ENCODE data around the gene MVP.
A peak's percentile ranks its signal among the peaks of the same experiment; 100 is the strongest.

- no peak for TF ChIP-seq ZFP3 (CRISPR knock-in tag; IDR thresholded peaks at IDR 0.05)
- no peak for TF ChIP-seq PATZ1 (CRISPR knock-in tag; IDR thresholded peaks at IDR 0.05; ENCODE audit: borderline replicate concordance)
- TF ChIP-seq ARNTL (CRISPR knock-in tag; IDR thresholded peaks at IDR 0.05; ENCODE audit: borderline replicate concordance, low read depth): 0 out of 2 replicates have a peak, but pooled peaks have one; percentile 34
- TF ChIP-seq OSR1 (CRISPR knock-in tag; IDR thresholded peaks at IDR 0.05): no peak
- no peak for TF ChIP-seq ZFP30 (CRISPR knock-in tag; IDR thresholded peaks at IDR 0.05)
- TF ChIP-seq RARB (CRISPR knock-in tag; IDR thresholded peaks at IDR 0.05): no peak
- no peak for TF ChIP-seq POU6F1 (CRISPR knock-in tag; IDR thresholded peaks at IDR 0.05; ENCODE audit: borderline replicate concordance, low read depth)
- TF ChIP-seq TSHZ2 (CRISPR knock-in tag; IDR thresholded peaks at IDR 0.05): no peak
- no peak for TF ChIP-seq CSRNP3 (CRISPR knock-in tag; IDR thresholded peaks at IDR 0.05)
- no peak for TF ChIP-seq ZNF565 (CRISPR knock-in tag; conservative IDR thresholded peaks at IDR 0.05; ENCODE audit: low read depth)
- TF ChIP-seq ISL1 (CRISPR knock-in tag; IDR thresholded peaks at IDR 0.05): no peak
These were observed 12.6 kb upstream of the MVP start for GRCh38 chr16:29807426-29808218.

Data from SK-N-SH treated with all-trans-retinoic acid at 6 μM for 48 hours (cell line).